ENCODE measurements around the gene ZNF362. TPM values are rescaled to one million over a fixed set of nuclear protein-coding genes. Genes with fewer than 3 reads are reported as not detected.

Gene ZNF362
- total and polyA plus RNA-seq, 4 donors: 2.3 to 6.3 (median 5.4) TPM

DNA sequence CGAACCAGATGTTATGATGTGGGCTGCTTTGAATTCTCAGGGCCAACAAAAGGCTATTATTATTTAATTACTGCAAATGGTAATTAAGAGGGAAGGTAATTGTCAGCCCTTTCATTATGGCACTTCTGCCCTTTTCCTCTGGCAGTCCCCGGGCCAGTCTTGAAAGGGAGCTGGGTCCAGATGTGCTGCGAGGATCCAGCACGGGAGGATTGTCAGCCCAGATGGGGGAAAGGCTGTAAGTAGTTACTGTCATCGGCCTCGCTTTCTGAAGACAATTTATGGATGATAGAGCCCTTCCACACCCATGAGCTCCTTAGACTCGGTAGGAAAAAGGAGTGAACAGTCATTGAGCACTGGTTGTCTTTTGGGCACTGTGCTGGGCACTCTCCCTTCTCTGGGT, 8.7 kb upstream of the ZNF362 start:
- Histone ChIP-seq H3K4me1 (ENCODE audit: control insufficient read depth in 4 of 4, insufficient read depth in 4 of 4, low read length in 3 of 4) (no peaks in the 10 kb centered on the region), H3K4me3 (ENCODE audit: low read depth in 1 of 3, low read length in 3 of 3) (no peak overlapping the region), H3K9me3 (ENCODE audit: control insufficient read depth in 4 of 4, low read length in 3 of 4) (no peaks in the 10 kb centered on the region), H3K36me3 (ENCODE audit: control insufficient read depth in 4 of 4, insufficient read depth in 3 of 4, low read depth in 1 of 4, low read length in 3 of 4) (no peaks in the 10 kb centered on the region), H3K27ac (ENCODE audit: low read depth in 1 of 2, low read length in 2 of 2) (no peak overlapping the region), H3K27me3 (ENCODE audit: control insufficient read depth in 4 of 4, insufficient read depth in 4 of 4, low read length in 3 of 4) (no peaks in the 10 kb centered on the region), H3K9ac (ENCODE audit: low read depth in 1 of 2, low read length in 2 of 2) (no peak overlapping the region)
- WGBS: 87% methylated on average over 7 of the region's 7 CpGs
- DNase-seq (ENCODE audit: low spot score): no peak
- TF ChIP-seq HNF4G (IDR thresholded peaks at IDR 0.05) (no peak), YY1 (IDR thresholded peaks at IDR 0.05) (no peak), RAD21 (IDR thresholded peaks at IDR 0.05) (no peak), TAF1 (conservative IDR thresholded peaks at IDR 0.05) (no peak), SP1 (IDR thresholded peaks at IDR 0.05) (no peak), JUND (IDR thresholded peaks at IDR 0.05) (no peak), FOXA2 (IDR thresholded peaks at IDR 0.05) (no peak)
- TF ChIP-seq, protein P1, sequence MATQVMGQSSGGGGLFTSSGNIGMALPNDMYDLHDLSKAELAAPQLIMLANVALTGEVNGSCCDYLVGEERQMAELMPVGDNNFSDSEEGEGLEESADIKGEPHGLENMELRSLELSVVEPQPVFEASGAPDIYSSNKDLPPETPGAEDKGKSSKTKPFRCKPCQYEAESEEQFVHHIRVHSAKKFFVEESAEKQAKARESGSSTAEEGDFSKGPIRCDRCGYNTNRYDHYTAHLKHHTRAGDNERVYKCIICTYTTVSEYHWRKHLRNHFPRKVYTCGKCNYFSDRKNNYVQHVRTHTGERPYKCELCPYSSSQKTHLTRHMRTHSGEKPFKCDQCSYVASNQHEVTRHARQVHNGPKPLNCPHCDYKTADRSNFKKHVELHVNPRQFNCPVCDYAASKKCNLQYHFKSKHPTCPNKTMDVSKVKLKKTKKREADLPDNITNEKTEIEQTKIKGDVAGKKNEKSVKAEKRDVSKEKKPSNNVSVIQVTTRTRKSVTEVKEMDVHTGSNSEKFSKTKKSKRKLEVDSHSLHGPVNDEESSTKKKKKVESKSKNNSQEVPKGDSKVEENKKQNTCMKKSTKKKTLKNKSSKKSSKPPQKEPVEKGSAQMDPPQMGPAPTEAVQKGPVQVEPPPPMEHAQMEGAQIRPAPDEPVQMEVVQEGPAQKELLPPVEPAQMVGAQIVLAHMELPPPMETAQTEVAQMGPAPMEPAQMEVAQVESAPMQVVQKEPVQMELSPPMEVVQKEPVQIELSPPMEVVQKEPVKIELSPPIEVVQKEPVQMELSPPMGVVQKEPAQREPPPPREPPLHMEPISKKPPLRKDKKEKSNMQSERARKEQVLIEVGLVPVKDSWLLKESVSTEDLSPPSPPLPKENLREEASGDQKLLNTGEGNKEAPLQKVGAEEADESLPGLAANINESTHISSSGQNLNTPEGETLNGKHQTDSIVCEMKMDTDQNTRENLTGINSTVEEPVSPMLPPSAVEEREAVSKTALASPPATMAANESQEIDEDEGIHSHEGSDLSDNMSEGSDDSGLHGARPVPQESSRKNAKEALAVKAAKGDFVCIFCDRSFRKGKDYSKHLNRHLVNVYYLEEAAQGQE (IDR thresholded peaks at IDR 0.05): no peak
- TF ChIP-seq, protein P2, sequence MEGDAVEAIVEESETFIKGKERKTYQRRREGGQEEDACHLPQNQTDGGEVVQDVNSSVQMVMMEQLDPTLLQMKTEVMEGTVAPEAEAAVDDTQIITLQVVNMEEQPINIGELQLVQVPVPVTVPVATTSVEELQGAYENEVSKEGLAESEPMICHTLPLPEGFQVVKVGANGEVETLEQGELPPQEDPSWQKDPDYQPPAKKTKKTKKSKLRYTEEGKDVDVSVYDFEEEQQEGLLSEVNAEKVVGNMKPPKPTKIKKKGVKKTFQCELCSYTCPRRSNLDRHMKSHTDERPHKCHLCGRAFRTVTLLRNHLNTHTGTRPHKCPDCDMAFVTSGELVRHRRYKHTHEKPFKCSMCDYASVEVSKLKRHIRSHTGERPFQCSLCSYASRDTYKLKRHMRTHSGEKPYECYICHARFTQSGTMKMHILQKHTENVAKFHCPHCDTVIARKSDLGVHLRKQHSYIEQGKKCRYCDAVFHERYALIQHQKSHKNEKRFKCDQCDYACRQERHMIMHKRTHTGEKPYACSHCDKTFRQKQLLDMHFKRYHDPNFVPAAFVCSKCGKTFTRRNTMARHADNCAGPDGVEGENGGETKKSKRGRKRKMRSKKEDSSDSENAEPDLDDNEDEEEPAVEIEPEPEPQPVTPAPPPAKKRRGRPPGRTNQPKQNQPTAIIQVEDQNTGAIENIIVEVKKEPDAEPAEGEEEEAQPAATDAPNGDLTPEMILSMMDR (IDR thresholded peaks at IDR 0.05; ENCODE audit: low read depth, low read length, missing input control): no peak
- TF ChIP-seq, protein P3, sequence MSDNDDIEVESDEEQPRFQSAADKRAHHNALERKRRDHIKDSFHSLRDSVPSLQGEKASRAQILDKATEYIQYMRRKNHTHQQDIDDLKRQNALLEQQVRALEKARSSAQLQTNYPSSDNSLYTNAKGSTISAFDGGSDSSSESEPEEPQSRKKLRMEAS (IDR thresholded peaks at IDR 0.05): no peak
- TF ChIP-seq, protein P4, sequence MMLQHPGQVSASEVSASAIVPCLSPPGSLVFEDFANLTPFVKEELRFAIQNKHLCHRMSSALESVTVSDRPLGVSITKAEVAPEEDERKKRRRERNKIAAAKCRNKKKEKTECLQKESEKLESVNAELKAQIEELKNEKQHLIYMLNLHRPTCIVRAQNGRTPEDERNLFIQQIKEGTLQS (IDR thresholded peaks at IDR 0.05): no peak
- TF ChIP-seq, protein P5, sequence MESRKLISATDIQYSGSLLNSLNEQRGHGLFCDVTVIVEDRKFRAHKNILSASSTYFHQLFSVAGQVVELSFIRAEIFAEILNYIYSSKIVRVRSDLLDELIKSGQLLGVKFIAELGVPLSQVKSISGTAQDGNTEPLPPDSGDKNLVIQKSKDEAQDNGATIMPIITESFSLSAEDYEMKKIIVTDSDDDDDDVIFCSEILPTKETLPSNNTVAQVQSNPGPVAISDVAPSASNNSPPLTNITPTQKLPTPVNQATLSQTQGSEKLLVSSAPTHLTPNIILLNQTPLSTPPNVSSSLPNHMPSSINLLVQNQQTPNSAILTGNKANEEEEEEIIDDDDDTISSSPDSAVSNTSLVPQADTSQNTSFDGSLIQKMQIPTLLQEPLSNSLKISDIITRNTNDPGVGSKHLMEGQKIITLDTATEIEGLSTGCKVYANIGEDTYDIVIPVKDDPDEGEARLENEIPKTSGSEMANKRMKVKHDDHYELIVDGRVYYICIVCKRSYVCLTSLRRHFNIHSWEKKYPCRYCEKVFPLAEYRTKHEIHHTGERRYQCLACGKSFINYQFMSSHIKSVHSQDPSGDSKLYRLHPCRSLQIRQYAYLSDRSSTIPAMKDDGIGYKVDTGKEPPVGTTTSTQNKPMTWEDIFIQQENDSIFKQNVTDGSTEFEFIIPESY (IDR thresholded peaks at IDR 0.05): no peak

DNA sequence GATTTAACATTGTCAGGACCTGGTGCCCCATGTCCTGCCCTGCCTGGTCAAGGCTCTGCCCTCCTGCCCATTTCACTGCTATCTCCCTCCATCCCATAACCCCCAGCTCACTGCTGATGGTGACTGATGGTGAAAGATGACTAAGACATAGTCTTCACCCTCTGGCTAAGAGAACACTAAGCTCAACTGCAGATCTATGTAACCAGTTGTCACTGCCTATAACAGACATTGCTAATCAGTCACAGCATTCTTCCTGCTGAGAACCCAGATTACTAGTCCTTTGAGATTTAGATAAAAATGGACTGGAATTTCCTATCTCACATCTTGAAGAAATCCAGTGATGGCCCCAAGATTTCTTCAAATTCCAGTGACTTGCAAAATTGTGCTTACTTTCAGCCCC, 8.0 kb upstream of the ZNF362 start:
- TF ChIP-seq HNF4A (conservative IDR thresholded peaks at IDR 0.05): no peak
- no peak for TF ChIP-seq NR2F2 (IDR thresholded peaks at IDR 0.05)
- Histone ChIP-seq H3K27me3 (ENCODE audit: control insufficient read depth in 4 of 4, insufficient read depth in 4 of 4, low read length in 3 of 4) (no peaks in the 10 kb centered on the region), H3K27ac (ENCODE audit: low read depth in 1 of 2, low read length in 2 of 2) (no peak overlapping the region), H3K9ac (ENCODE audit: low read depth in 1 of 2, low read length in 2 of 2) (no peak overlapping the region), H3K4me1 (ENCODE audit: control insufficient read depth in 4 of 4, insufficient read depth in 4 of 4, low read length in 3 of 4) (no peaks in the 10 kb centered on the region), H3K36me3 (ENCODE audit: control insufficient read depth in 4 of 4, insufficient read depth in 3 of 4, low read depth in 1 of 4, low read length in 3 of 4) (no peaks in the 10 kb centered on the region), H3K9me3 (ENCODE audit: control insufficient read depth in 4 of 4, low read length in 3 of 4) (no peaks in the 10 kb centered on the region), H3K4me3 (ENCODE audit: low read depth in 1 of 3, low read length in 3 of 3) (no peak overlapping the region)
- no peak for DNase-seq (ENCODE audit: low spot score)

Measured in liver (tissue), 9 donors.